GM18873 (cell line): ENCODE results near the gene USP24.
"Not testable (repeated sequence)": the region's sequence is repeated elsewhere in the genome, so short reads cannot be mapped to it uniquely, and the experiment has no call there.

Experiments
- ATAC-seq: cut with Tn5 transposase; IDR thresholded peaks from one replicate; pipeline ENCODE4 v1.9.1; 2021; ENCODE audit warnings: mild to moderate bottlenecking, moderate library complexity, moderate number of reproducible peaks; ENCODE audit not compliant: unreplicated experiment, low FRiP score

USP24 gene

GRCh38 chr1:55198044-55198443 is 17.1 kb downstream of the USP24 start:
- no peak for ATAC-seq

GRCh38 chr1:55197099-55197498 is 18.1 kb downstream of the USP24 start:
- no peak for ATAC-seq

GRCh38 chr1:55196433-55197035 is 18.6 kb downstream of the USP24 start:
- ATAC-seq = no peak

- no peak for ATAC-seq
Measured at GRCh38 chr1:55195521-55196233, 19.5 kb downstream of the USP24 start.

- ATAC-seq = no peak
Measured at GRCh38 chr1:55194851-55195250, 20.3 kb downstream of the USP24 start.

- ATAC-seq = no peak
Measured at GRCh38 chr1:55192093-55192492, 23.1 kb downstream of the USP24 start.

GRCh38 chr1:55191219-55191952 is 23.8 kb downstream of the USP24 start:
- ATAC-seq = not testable (repeated sequence)

- no peak for ATAC-seq
Measured at GRCh38 chr1:55190109-55190508, 25.1 kb downstream of the USP24 start.

- ATAC-seq = no peak
Measured at GRCh38 chr1:55188909-55189308, 26.3 kb downstream of the USP24 start.

GRCh38 chr1:55185832-55186231 is 29.3 kb downstream of the USP24 start:
- ATAC-seq = no peak

- ATAC-seq = no peak
Measured at GRCh38 chr1:55184859-55185258, 30.3 kb downstream of the USP24 start.

- no peak for ATAC-seq
Measured at GRCh38 chr1:55181666-55182065, 33.5 kb downstream of the USP24 start.

GRCh38 chr1:55180075-55180670 is 35.0 kb downstream of the USP24 start:
- no peak for ATAC-seq

- no peak for ATAC-seq
Measured at GRCh38 chr1:55179177-55179835, 35.9 kb downstream of the USP24 start.

GRCh38 chr1:55172687-55173086 is 42.5 kb downstream of the USP24 start:
- no peak for ATAC-seq

- ATAC-seq = no peak
Measured at GRCh38 chr1:55172272-55172671, 42.9 kb downstream of the USP24 start.

GRCh38 chr1:55171694-55172093 is 43.5 kb downstream of the USP24 start:
- no peak for ATAC-seq

- no peak for ATAC-seq
Measured at GRCh38 chr1:55170426-55170825, 44.7 kb downstream of the USP24 start.

- no peak for ATAC-seq
Measured at GRCh38 chr1:55169126-55169525, 46.0 kb downstream of the USP24 start.

- no peak for ATAC-seq
Measured at GRCh38 chr1:55168353-55168752, 46.8 kb downstream of the USP24 start.
